Loucy (cell line): ENCODE data around the gene RAP1GAP2.

Experiments used
- EZH2phosphoT487 ChIP-seq: fragments of 200-600 bp; IDR thresholded peaks from 2 replicates; pipeline ENCODE4 v1.6.1; 2018; ENCODE audit warnings: antibody characterized with exemption, mild to moderate bottlenecking, moderate library complexity, borderline replicate concordance
- TF ChIP-seq, protein P1 (sequence below): fragments of 200-600 bp; sonication (generic); conservative IDR thresholded peaks from 2 replicates; pipeline ENCODE4 v1.5.1; 2014; ENCODE audit warnings: mild to moderate bottlenecking, antibody characterized with exemption, low read length

DNA sequence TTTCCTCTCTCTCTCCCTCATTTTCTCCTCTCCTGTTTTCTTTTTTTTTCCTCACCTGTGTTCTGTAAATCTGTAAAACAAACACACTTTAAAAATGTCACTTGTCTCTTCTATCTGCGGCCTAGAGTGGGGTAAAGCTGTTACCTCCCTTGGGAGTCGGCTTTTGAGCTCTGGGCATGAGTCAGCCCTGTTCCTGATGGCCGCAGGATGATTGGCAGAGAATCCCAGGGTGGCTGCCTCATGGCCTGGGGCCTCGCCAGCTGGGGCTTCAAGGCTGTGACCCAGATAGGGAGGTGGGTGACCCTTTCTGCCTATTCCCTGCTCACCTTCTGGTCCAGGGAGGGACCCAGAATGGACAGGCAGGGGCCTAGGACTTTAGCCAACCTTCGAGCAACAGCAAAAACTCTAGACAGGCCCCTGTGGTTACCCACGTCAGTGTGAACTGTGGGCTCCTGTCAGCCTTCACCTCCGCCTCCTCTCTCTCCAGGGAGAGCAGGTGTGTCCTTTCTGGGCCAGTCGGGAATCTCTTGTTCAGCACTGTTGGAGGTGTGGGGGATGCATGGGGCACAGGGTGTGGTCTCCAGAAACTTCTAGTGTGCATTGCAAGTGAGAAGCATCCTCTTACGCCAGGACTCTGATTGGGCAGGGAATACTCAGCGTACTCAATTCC lies 87.4 kb downstream of the RAP1GAP2 start:
- TF ChIP-seq, protein P1, sequence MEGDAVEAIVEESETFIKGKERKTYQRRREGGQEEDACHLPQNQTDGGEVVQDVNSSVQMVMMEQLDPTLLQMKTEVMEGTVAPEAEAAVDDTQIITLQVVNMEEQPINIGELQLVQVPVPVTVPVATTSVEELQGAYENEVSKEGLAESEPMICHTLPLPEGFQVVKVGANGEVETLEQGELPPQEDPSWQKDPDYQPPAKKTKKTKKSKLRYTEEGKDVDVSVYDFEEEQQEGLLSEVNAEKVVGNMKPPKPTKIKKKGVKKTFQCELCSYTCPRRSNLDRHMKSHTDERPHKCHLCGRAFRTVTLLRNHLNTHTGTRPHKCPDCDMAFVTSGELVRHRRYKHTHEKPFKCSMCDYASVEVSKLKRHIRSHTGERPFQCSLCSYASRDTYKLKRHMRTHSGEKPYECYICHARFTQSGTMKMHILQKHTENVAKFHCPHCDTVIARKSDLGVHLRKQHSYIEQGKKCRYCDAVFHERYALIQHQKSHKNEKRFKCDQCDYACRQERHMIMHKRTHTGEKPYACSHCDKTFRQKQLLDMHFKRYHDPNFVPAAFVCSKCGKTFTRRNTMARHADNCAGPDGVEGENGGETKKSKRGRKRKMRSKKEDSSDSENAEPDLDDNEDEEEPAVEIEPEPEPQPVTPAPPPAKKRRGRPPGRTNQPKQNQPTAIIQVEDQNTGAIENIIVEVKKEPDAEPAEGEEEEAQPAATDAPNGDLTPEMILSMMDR = no peak
- no peak for TF ChIP-seq EZH2phosphoT487
